Esophagus muscularis mucosa (tissue), 4 donors: ENCODE results near the gene SNTB2. TPM values are rescaled to one million over a fixed set of nuclear protein-coding genes. Genes with fewer than 3 reads are reported as not detected.

Experiments
- DNase-seq: peaks from one replicate; pipeline ENCODE4 v3.0.0-alpha.2; 2017; ENCODE audit errors: extremely low spot score
- H3K27ac ChIP-seq, 4 donors: fragments of 200-600 bp; sonication (generic); replicated peaks in 1 of 4; 1 replicate in 3 of 4; 2 replicates in 1 of 4; pipeline ENCODE4 v1.5.1; 2016 to 2019; ENCODE audit warnings: mild to moderate bottlenecking in 1 of 4
- H3K27me3 ChIP-seq, 4 donors: fragments of 200-600 bp; sonication (generic); one replicate each; pipeline versions ENCODE4 v1.5.1 to v1.6.0; 2016 to 2019
- H3K36me3 ChIP-seq, 4 donors: fragments of 200-600 bp; sonication (generic); one replicate each; pipeline ENCODE4 v1.5.1; 2016 to 2019
- H3K4me1 ChIP-seq, 4 donors: fragments of 200-600 bp; sonication (generic); one replicate each; pipeline ENCODE4 v1.5.1; 2016 to 2019
- H3K4me3 ChIP-seq, 4 donors: fragments of 200-600 bp; sonication (generic); 1 replicate in 2 of 4; 2 replicates in 2 of 4; pipeline ENCODE4 v1.5.1; 2016 to 2019; ENCODE audit warnings: mild to moderate bottlenecking in 4 of 4, moderate library complexity in 1 of 4
- H3K9me3 ChIP-seq, 4 donors: fragments of 200-600 bp; sonication (generic); 1 replicate in 3 of 4; 2 replicates in 1 of 4; pipeline ENCODE4 v1.5.1; 2016 to 2019
- CTCF ChIP-seq, 3 experiments: fragments of 200-600 bp in 2 of 3; fragments of 450-650 bp in 1 of 3; sonication (generic) in 2 of 3; IDR thresholded peaks; one replicate each; pipeline ENCODE4 v1.5.1; 2017 to 2019; ENCODE audit warnings: antibody characterized with exemption in 3 of 3, mild to moderate bottlenecking in 2 of 3, moderate library complexity in 1 of 3
- EP300 ChIP-seq: sonication (generic); formaldehyde crosslinking; IDR thresholded peaks from one replicate; pipeline ENCODE4 v1.6.1; 2017; ENCODE audit warnings: antibody characterized with exemption
- POLR2A ChIP-seq: fragments of 450-650 bp; IDR thresholded peaks from one replicate; pipeline ENCODE4 v1.6.1; 2017; ENCODE audit warnings: antibody characterized with exemption, moderate library complexity, mild to moderate bottlenecking, low read depth
- POLR2AphosphoS5 ChIP-seq, 2 donors: sonication (generic); formaldehyde crosslinking; IDR thresholded peaks; one replicate each; pipeline ENCODE4 v1.6.1; 2017; ENCODE audit warnings: antibody characterized with exemption in 2 of 2
- WGBS: methylation state at CpG from one replicate; pipeline ENCODE4 v1.1.5; 2018; 5-methylcytosine and 5-hydroxymethylcytosine counted together
- intact Hi-C: fragments of 100-400 bp; cut with DNase I; formaldehyde crosslinking; loops from one replicate; pipeline ENCODE4 v1.15.1; 2023
- total RNA-seq, 4 donors: library from RNA; depleted of rRNA; stranded (reverse); fragments of >200 nt; gene quantifications; one replicate each; pipeline versions ENCODE4 v1.1.0 to v1.2.1, GENCODE V29; 2016

Gene SNTB2
- total RNA-seq, 4 donors from 2014 or later: 36.1 to 73.4 (median 54.8) TPM

DNA sequence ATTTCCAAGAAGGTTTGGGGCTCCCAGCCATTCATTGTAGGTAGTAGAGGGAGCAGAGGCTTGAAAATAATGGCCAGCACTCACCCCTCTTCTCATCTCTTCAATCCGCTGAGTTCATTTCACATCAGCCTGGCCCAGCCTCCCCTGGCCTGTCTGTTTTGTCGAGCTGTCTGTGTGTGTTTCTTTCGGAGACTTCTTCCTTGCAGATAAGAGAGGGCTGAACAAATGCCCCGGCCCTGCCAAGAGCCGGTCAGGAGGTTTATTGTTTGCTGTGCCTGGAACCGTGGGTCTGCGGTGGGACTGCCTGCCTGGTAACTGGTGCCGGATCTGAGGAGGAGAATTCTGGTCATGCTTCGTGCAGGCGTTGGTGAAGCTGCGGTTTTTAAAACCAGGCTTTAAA is 127.6 kb downstream of the SNTB2 start:
- 87% methylated on average over 10 of the region's 11 CpGs for WGBS
- TF ChIP-seq EP300 (no peak), POLR2A (no peak), CTCF (IDR thresholded peaks at IDR 0.05) (no peak), POLR2AphosphoS5 (IDR thresholded peaks at IDR 0.05) (no peak)
- H3K27ac ChIP-seq: no peak overlapping the region
- H3K4me3 ChIP-seq: no peak overlapping the region
- peaks cover 45 to 65% (median 61%) of the 10 kb centered on the region in 4 donors for H3K36me3 ChIP-seq
- DNase-seq: no peak
- intact Hi-C loops: no loop called here
- no peaks in the 10 kb centered on the region for H3K9me3 ChIP-seq
- H3K4me1 ChIP-seq: peaks cover 21 to 43% (median 35%) of the 10 kb centered on the region in 4 donors
- H3K27me3 ChIP-seq: no peaks in the 10 kb centered on the region

DNA sequence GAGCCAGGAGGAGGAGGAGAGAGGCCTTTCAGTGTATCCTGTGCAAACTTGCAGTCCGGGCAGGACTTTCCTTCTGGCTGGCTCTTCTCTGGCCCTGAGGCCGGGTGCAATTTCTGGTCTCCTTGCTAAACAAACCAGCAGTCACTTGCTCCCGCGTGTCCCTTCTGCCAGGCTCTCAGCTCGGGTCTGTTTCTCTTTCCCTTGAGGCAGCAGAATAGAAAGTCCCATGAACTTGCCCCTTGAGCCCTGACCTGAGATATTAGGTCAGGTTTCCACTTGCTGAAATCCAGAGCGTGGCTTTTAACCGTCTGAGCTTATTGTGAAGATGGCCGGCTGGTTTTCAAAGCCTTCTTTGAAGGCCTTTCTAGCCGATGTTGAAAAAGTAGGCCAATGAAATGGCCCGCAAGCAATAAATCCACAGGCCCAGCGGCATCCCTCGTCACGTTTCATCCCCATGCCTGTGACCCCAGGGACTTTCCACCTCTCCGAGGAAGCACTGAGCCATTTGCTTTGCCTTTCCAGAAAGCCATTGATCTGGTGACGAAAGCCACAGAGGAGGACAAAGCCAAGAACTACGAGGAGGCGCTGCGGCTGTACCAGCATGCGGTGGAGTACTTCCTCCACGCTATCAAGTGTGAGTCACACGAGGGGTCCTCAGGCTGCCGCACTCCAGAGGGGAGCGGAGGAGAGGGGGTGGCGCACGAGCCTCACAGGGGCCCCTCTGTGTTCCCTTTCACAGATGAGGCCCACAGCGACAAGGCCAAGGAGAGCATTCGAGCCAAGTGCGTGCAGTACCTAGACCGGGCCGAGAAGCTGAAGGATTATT is 128.7 kb downstream of the SNTB2 start:
- H3K9me3 ChIP-seq: no peaks in the 10 kb centered on the region
- peaks cover 57 to 77% (median 72%) of the 10 kb centered on the region in 4 donors for H3K36me3 ChIP-seq
- 94% methylated on average over 26 of the region's 30 CpGs for WGBS
- TF ChIP-seq EP300: no peak
- no peak for TF ChIP-seq CTCF (IDR thresholded peaks at IDR 0.05)
- no peak for TF ChIP-seq POLR2A
- TF ChIP-seq POLR2AphosphoS5 (IDR thresholded peaks at IDR 0.05): no peak
- H3K27me3 ChIP-seq: no peaks in the 10 kb centered on the region
- H3K27ac ChIP-seq: no peak overlapping the region
- H3K4me1 ChIP-seq: peaks cover 21 to 38% (median 31%) of the 10 kb centered on the region in 4 donors
- H3K4me3 ChIP-seq: no peak overlapping the region
- intact Hi-C loops: no loop called here
- no peak for DNase-seq

GRCh38 chr16:69316595-69317034 is 129.7 kb downstream of the SNTB2 start:
- Histone ChIP-seq H3K4me1 (peaks cover 21 to 36% (median 30%) of the 10 kb centered on the region in 4 donors), H3K27ac (no peak overlapping the region), H3K9me3 (no peaks in the 10 kb centered on the region), H3K36me3 (peaks cover 66 to 86% (median 82%) of the 10 kb centered on the region in 4 donors), H3K4me3 (no peak overlapping the region), H3K27me3 (no peaks in the 10 kb centered on the region)
- intact Hi-C loops: no loop called here
- 92% methylated on average over 15 of the region's 17 CpGs for WGBS
- TF ChIP-seq POLR2A: no peak
- no peak for TF ChIP-seq EP300
- TF ChIP-seq CTCF (IDR thresholded peaks at IDR 0.05): no peak
- TF ChIP-seq POLR2AphosphoS5 (IDR thresholded peaks at IDR 0.05): no peak
- DNase-seq: no peak

DNA sequence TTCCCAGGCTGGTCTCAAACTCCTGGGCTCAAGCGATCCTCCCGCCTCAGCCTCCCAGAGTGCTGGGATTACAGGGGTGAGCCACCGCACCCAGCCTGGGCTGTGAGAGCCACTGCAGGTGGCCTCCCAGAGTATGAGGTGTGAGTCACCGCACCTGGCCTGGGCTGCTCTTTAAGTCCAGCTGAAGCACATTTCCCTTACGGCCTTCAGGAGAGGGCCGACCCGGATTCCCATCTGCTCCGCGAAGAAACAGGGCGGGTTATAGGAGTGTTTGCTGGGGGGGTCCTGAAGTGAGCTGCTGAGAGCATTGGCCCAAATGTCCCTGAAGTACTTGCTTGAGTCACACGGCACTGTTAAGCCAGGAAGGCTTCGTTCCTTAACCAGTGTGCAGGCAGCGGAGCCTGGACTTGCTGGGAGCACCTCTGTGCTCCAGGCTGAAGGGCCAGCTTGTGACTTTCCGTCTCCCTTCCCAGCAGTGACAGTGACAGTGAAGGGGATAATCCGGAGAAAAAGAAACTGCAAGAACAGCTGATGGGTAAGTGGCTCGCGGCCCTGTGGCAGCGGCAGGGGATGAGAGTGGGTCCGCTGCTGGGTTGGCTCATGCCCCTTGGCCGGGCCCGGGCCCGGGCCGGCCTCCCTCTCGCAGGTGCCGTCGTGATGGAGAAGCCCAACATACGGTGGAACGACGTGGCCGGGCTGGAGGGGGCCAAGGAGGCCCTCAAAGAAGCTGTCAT is 131.4 kb downstream of the SNTB2 start:
- Histone ChIP-seq H3K27me3 (no peaks in the 10 kb centered on the region), H3K9me3 (no peaks in the 10 kb centered on the region), H3K4me3 (no peak overlapping the region), H3K27ac (no peak overlapping the region), H3K4me1 (peaks cover 7 to 19% (median 15%) of the 10 kb centered on the region in 4 donors), H3K36me3 (peaks cover 79 to 100% (median 95%) of the 10 kb centered on the region in 4 donors)
- intact Hi-C loops: no loop called here
- TF ChIP-seq EP300 (no peak), POLR2AphosphoS5 (IDR thresholded peaks at IDR 0.05) (no peak), POLR2A (no peak), CTCF (IDR thresholded peaks at IDR 0.05) (no peak)
- DNase-seq: no peak
- 89% methylated on average over 27 of the region's 30 CpGs for WGBS
